Measurements from ENCODE around the gene HNRNPU.

The HNRNPU gene

DNA sequence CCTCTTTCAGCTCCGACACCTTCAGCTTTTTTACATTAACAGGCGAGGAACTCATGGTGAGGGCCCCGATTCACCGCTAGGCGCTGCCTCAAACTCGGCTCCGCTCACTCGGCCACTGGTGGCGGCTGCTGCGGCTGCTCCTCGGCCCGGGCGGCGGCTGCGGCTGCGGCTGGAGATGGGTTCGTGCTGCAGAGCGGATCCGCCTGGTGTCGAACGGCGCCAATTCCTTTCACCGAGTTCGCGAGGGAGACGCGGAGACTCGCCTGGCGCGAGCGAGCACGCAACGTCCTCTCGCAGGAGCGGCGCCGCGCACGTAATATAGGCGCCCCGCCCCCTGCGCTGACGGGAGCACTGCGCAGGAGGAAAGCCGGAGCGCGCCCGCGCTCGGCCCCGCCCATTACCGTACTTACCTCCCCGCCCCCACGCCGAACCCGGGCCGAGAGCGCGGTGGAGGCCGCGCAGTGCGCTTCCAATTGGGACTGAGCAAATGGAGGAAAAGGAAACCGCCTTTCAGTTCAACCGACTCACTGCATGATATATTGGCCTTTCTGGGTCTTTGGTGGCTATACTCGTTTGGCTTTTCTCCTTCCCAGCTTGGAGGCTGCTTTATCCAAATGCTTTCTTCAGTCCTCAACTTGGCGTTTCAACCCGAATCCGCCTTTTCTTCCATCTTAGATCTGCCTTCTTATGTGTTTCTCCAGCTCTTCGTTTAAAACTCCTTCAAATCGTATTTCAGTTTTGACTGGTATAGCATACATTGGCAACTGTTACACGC lies at the start of gene HNRNPU:
Gene HNRNPU (minus strand): TSS at position 291 of the 775 bp plus-strand sequence. CDS start 236 bp downstream, at position 55.
- peak; percentile 86 for DNase-seq

DNA sequence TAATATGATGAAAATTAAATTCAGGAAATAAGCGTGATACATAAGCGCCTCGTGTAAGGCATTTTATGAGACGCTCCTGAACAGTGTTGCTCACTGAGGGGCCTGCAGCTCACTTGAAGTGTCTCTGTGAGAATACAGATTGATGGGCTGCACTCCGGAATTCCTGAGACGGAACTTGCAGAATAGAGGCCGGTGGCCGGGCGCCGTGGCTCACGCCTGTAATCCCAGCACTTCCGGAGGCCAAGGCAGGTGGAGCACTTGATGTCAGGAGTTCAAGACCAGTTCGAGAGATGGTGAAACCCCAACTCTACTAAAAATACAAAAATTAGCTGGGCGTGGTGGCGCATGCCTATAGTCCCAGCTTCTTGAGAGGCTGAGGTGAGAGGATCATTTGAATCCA lies 49.5 kb upstream of the HNRNPU start:
- DNase-seq, result no peak

DNA sequence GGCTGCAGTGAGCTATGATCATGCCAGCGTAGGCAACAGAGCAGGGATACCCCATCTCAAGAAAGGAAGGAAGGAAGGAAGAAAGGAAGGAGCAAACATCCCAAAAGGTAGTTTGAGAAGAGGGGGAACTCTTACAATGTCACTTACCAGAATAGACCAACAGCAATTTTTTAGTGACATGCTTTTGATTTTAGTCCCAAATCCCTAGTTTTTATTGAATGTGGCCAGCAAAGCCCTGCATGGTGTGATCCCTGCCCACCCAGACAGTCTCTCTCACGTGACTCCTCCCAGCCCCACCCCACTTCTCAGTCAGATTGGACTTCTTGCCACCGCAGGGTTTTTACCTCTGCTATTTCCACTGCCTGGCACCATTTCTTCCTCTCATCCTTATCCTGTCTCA lies 39.8 kb upstream of the HNRNPU start:
- no peak for DNase-seq

DNA sequence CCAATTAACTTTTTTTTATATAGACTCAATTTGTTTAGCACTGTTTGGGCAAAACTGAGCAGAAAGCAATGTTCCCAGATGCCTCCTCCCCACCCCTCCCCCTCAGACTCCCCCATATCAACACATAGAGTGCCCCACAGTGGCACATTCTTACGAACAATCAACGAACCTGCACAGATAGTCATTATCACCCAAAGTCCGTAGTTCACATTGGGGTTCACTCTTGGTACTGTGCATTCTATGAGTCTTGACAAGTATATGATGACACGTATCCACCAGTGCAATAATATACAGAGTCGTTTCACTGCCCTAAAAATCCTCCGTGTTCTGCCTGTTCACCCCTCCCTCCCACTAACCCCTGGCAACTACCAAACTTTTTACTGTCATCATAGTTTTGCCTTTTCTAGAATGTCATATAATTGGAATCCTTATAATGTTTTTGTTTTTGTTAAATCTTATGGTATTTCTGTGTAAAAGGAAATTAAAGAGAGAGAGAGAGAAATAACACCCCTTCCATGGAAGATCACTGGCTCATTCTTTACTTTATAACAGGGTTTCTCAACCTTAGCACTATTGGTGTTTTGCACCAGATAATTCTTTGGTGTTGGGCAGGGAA lies 37.2 kb upstream of the HNRNPU start:
- DNase-seq, result no peak

DNA sequence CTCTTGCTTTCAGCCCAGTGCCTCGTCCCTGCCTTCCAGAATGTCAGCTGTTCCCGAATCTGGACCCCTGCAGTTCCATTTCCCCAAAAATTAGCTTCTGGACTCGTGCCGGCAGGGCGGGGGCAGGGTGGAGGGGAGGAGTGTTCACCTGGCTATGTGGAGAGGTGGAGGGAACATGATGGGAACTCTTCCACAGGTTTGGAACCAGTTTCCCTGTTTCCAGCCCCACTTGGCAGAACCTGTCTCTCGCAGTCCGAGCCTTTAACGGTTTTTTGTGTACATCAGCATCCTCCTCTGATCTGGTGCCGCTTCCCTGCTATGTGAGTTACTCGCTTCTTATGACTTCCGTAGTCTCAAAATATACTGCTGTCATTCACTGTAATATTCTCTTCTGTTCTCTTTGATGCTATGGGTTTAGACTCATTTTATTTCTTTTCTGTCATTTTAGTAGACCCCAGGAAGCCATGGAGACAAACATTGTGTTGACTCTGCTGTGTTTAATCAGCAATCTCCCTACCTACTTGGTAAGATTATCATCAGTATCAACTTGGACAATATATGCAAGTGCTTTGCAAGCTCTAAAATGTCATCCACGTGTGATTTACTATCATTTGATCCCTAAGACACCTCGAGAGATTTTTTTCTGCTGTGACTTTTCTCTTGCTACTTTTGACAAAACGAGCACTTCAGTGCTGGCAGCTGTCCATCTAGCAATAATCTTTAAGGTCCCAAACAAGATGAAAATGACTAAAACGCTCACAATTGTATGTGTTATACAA lies 33.3 kb upstream of the HNRNPU start:
- no peak for DNase-seq

DNA sequence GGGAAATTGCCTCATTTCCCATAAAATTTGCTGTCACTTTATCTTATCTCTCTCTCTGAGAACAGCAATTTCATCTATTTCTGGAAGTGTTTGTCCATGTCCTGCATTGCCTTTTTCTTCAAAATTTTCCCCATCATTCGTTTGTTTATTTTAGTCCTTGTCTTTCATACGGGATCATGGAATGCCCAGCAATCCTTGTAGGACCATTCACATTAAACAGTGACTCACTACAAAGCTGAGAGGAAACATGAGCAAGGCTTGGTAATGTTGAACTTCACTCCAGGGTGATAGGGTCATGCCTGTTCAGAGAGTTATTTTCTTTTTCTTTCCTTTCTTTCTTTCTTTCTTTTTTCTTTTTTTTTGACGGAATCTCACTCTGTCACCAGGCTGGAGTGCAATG lies 32.2 kb upstream of the HNRNPU start:
- DNase-seq, result no peak

DNA sequence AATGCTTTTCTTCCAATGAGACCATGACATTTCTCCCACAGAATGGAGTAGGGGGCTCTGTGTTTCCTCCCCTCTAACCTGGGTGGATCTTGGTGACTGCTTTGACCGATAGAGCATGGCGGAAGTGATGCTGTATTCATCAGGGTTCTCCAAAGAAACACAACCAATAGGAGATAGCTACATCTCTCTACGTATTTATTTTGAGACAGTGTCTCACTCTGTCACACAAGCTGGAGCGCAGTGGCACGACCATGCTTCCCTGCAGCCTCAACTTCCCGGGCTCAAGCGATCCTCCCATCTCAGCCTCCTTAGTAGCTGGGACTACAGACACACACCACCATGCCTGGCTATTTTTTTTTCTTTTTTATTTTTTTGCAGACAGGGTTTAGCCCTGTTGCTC lies 29.5 kb upstream of the HNRNPU start:
- DNase-seq, result no peak

DNA sequence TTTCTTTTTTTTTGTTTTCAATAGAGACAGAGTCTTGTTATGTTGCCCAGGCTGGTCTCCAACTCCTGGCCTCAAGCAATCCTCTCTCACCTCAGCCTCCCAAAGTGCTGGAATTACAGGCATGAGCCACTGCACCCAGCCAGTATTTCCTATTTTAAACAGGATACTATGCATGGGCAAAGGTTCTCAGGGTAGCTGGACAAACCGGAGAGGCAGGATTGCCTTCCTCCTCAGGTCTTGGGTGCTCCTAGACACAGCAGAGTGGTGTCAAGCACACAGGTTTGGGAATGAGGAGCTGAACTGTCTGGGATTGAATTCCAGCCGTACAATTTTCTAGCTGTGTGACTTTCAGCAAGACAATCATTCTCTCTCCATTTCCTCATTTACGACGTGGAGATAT lies 22.9 kb upstream of the HNRNPU start:
- DNase-seq, result no peak

DNA sequence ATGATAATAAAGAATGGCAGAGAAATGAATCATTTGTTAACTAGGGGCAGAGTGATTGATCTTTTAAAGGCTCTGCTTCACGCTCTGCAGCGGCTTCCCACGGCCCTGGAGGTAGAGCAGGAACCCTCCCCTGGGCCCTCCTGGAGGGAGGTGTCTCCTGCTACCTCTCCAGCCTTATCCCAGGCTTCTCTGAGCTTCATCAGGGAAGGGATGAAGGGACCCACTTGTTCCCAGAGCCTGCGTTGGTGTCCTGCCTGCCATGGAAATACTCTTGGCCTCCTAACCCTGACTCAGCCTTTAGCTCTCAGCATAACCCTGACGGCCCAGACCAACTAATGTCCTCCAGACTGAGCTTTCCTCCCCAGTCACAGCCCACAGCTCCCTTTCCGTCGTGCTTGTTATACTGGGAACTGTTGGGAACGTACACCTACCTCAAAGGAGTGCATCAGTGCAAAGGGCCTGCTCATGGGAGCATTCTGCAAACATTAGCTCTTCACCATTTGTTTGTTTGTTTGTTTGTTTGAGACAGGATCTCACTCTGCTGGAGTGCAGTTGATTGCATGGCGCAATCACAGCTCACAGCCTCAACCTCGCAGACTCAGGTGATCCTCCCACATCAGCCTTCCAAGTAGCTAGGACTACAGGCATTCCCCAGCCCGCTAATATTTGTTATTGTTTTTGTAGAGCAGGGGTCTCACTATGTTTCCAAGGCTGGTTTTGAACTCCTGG lies 17.4 kb upstream of the HNRNPU start:
- no peak for DNase-seq

DNA sequence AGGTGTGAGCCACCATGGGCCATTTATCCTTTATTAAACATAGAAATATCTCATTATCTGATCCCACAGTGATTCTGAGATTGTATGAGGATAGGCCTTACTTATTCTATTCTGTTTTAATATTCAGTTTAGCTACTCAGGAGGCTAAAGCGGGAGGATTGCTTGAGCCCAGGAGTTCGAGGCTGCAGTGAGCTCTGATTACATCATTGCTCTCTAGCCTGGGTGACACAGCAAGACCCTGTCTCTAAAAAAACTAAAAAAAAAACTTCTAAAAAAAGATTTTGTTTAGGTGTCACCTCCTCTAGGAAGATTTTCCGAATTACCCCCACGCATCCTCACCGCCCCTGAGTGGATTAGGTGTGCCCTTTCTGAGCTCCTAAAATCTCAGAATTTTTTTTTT lies 14.3 kb upstream of the HNRNPU start:
- DNase-seq, result no peak

DNA sequence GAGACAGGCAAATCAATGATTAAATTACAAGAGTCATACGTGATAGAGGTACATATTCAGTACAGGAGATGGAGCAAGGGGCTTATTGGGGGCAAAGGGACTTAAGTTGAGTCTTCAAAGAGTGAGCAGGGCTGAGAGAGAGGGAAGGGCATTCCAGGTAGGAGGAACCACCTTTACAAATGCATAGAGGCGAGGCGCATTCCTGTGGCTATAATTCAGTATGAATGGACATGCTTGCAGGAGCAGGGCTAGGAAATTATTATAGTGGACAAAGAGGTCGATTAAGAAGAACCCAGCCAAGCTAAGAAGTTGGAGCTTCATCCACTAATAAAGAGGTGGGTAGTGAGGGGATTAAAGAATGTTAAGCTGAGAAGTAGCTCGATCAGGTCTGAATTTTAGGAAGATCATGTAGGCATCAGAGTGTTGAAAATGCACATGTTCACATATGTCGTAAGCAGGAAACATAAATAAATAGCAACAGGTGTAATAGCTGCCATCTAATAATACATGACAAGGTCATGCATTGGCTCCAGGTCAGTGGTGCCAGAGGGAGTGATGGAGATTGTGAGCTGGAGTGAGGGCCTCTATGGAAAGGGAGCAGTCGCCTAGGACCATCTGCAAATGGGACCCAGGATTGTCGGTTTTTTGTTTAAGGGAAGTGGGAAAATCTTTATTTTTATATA lies 12.0 kb upstream of the HNRNPU start:
- no peak for DNase-seq

DNA sequence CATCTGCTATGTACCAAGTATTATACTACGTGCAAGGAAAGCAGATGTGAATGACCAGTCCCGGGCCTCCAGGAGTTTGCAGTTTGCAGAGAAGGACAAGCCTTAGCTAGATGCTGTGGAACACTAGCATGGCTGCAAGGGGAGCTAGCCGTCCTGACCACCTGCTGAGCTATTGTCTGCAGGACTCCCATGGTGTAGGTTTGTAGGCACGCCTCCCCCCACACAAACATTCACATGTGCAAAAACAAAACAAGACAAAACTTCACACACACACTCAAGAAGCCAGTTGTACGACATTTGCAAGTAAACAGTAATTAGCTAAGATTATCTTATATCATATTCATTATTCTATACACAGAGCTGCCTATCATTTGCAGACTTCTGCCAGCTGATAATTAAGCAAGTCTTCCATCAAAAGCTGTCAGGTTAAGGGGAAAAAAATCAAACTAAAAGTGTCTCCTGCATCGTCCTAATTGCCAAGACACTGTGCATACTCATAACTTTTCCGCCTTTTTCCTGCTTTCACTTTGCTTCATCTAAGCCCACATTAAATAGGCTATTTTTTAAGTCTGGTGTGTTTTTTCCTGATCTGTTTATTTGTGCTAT lies 10.7 kb upstream of the HNRNPU start:
- DNase-seq, result peak; percentile 63

DNA sequence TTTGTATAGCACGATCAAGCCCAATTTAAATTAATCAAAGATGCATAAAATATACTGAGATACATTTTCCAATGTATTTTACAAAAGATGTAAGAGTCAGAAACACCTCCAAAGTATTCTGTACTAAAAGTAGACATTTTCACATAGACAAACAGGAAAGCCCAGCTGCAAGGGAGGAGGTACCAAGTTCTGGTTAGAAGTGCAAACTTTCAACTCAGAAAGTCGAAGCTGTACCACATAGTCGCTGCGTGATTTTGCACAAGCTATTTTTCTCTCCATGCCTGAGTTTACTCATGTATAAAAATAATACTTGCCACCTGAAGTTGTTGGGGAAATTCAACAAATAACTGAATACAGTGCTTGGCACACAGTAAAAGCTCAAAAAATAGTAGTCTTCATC lies 5.6 kb upstream of the HNRNPU start:
- no peak for DNase-seq

DNA sequence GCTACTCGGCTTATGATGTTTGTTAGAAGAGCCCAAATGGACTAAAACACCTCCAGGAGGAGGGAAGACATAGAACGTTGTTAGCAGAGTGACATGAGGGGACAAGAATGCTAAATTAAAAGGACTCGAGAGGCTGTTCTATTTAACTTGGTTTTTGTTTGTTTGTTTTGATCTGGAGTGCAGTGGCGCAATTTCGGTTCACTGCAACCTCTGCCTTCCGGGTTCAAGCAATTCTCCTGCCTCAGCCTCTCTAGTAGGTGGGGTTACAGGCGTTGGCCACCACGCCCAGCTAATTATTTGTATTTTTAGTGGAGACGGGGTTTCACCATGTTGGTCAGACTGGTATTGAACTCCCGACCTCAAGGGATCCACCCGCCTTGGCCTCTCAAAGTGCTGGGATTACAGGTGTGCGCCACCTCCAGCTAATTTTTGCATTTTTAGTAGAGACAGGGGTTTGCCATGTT lies 5.1 kb upstream of the HNRNPU start:
- no peak for DNase-seq

DNA sequence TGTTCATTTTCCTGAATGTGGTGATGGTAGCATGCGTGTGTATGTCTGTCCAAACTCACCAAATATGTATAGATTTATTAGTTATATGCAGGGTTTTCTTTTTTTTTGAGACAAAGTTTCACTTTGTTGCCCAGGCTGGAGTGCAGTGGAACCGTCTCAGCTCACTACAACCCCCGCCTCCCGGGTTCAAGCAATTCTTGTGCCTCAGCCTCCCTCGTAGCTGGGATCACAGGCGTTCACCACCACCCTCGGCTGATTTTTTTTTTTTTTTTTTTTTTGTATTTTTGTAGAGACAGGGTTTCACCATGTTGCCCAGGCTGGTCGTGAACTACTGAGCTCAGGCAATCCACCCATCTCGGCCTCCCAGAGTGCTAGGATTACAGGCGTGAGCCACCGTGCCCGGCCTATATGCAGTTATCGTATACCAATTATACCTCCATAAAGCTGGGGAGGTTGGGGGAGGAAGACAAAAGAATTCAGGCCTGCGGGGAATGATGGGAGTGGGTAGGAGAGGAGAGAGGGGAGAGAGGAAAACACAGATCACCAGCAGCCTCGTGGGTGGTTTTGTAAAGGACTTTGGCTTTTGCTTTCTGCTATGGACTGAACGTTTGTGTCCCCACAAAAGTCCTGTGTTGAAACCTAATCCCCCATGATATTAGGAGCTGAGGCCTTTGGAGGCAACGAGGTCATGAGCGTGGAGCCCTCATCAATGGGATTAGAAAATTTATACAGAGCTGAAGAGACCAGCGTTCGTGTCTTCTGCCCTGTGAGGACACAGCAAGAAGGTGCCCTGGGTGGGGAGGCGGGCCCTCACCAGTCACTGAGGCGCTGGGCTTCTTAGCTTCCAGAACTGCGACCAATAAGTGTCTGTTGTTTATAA lies 4.4 kb upstream of the HNRNPU start:
- no peak for DNase-seq

DNA sequence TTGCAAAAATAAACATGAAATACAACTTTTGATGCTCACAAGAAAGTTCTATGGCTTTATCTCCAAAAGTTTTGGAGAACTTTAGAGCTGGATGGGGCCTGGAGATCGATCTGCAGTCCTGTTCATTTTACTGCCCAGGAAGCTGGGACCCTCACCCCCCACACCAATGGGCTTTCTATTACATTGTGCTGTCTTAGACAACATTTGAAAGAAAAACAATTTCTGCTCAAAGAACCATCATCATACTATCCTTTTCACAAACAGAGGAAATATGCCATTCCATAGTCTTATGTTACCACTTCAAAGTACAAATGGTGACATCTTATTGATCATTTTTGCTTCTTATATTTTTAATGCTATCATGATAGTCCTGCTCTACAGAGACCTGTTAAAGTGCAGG lies 2.0 kb upstream of the HNRNPU start:
- no peak for DNase-seq

DNA sequence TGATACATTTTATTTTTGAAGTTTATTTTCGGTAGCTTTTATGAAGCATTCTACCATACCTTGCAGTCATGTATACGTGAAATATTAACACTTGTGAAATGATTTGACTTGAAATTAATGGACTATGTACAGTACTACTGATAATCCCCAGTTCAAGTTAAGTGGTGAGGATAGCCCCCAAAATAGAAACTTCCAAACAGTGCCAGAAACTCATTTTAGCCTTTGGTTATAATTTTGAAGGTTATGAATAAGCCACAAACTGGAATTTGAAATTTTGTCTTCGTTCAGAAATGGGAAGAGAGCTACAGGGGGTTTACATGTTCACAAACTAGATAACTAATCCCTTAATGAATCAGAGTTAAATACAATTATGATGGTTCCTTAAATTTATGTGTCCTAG lies 1.5 kb upstream of the HNRNPU start:
- DNase-seq, result no peak

DNA sequence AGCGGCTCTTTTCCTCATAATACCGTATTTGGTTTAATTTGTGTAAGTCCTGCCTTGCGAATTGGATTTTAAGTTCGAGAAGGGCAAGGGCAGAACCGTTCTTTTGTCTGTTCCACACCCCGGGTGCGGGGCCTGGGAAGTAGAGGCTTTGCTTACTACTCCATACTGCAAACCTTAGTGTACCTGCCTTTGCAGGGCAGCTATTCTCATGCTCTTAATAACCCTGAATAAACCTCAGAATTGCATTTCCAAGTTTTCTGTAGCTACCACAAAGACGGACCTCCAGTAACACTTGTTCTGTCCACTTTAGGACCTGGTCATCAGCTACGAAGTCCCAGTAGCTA lies 657 bp upstream of the HNRNPU start:
- peak; percentile 53 for DNase-seq

DNA sequence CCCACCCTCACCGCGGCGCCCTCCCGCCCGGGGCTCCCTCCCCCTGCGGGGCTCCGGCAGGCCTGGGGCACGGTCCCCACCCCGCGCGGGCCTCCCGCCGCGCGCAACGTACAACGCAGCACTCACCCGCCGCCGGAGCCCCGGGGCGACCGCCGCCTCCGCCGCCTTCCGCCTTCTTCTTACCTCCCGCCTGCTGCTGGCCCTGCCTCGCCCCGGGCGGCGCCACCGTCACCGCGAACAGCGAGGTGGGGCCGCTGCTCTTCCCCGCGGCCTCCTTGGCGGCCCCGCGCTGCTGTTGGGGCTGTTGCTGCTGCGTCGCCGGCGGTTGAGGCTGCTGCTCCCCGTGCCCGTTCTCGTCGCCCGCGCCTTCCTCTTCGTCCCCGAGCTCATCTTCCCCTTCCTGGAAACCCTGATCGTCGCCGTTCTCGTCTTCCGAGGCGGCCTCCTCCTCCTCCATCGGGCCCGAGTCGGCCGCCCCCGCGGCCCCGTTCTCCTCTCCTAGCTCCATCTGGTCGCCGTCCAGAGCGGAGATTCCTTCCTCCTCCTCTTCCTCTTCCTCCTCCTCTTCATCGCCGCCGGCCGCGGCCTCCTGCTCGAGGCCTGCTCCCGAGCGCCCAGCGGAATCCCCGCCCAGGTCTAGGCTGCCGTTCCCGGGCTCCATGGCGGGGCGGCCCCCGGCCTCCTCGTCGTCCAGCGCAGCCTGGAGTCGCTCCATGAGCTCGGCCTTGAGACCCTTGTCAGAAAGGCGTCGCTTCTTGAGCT lies 671 bp downstream of the HNRNPU start:
- no peak for DNase-seq

DNA sequence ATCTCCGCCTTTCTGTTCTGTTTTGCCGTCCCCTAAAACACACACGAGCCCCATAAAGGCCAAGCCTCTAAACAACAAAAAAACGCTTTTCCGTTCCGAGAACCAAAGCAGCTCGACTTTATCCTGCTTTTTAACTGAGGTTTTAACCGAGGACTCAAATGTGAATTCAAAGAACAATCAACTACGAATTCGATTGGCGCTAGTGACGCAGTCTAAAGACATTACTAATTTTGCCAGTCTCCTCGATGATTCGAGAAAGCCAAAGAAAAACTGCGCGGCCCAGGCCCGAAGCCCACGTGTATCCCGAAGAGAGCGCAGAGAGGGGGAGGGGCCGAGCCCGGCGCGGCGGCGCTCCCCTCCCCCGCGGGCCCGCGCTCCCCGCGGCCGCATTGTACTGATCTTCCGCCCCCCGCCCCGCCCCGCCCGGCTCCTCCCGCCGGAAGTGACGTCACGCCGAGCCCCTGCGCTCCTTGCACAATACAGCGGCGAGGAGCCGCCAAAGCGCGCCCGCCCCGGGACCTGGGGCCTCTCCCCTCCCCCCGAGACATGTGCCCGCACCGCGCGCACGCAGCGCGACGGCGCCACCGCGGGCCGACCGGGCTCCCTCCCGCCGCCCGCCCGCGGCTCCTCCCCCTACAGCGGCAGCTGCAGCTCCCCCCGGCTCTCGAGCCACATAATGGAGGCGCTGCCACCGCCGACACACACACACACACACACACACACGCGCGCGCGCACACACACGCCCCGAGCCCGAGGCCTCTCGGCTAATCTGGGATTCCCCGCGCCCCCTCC lies 1.4 kb downstream of the HNRNPU start:
- DNase-seq, result peak; percentile 76
